HEK293T (cell line): ENCODE results near the gene CYB561A3.

Source experiments
- CTCF ChIA-PET: fragments of 350-600 bp; formaldehyde crosslinking; extraction: SDS; loops from one replicate; lab custom pipeline; 2021; ENCODE audit warnings: antibody characterized with exemption, inconsistent platforms; lab: Yijun Ruan, JAX
- POLR2A ChIA-PET: fragments of 350-600 bp; formaldehyde crosslinking; extraction: SDS; loops from one replicate; lab custom pipeline; 2020; ENCODE audit warnings: antibody characterized with exemption, inconsistent platforms; lab: Yijun Ruan, JAX
- DNase-seq: peaks from one replicate; pipeline ENCODE4 v3.0.0; 2012; ENCODE audit warnings: mixed read lengths; ENCODE audit errors: extremely low spot score
- ARNT ChIP-seq: fragments of 450-650 bp; IDR thresholded peaks from 2 replicates; pipeline ENCODE4 v1.6.1; 2017; ENCODE audit warnings: mild to moderate bottlenecking
- BHLHE40 ChIP-seq: fragments of 450-650 bp; IDR thresholded peaks from 2 replicates; pipeline ENCODE4 v1.6.1; 2016; ENCODE audit warnings: mild to moderate bottlenecking, moderate library complexity, borderline replicate concordance
- CTBP1 ChIP-seq: fragments of 450-650 bp; IDR thresholded peaks from 2 replicates; pipeline ENCODE4 v1.6.1; 2016; ENCODE audit warnings: borderline replicate concordance
- ELF4 ChIP-seq: fragments of 450-650 bp; IDR thresholded peaks from 2 replicates; pipeline ENCODE4 v1.6.1; 2017; ENCODE audit warnings: antibody characterized with exemption
- FOXA1 ChIP-seq: fragments of 450-650 bp; IDR thresholded peaks from 2 replicates; pipeline ENCODE4 v1.6.1; 2016; ENCODE audit warnings: mild to moderate bottlenecking
- FOXK2 ChIP-seq: fragments of 450-650 bp; IDR thresholded peaks from 2 replicates; pipeline ENCODE4 v1.6.1; 2016; ENCODE audit warnings: mild to moderate bottlenecking
- FOXM1 ChIP-seq: fragments of 450-650 bp; IDR thresholded peaks from 2 replicates; pipeline ENCODE4 v1.6.1; 2017; ENCODE audit warnings: mild to moderate bottlenecking, borderline replicate concordance
- HDGF ChIP-seq: fragments of 450-650 bp; IDR thresholded peaks from 2 replicates; pipeline ENCODE4 v1.6.1; 2017; ENCODE audit warnings: antibody characterized with exemption, borderline replicate concordance
- L3MBTL2 ChIP-seq: fragments of 450-650 bp; conservative IDR thresholded peaks from 2 replicates; pipeline ENCODE4 v1.6.1; 2016; ENCODE audit warnings: mild to moderate bottlenecking
- LEF1 ChIP-seq: fragments of 450-650 bp; IDR thresholded peaks from 2 replicates; pipeline ENCODE4 v1.6.1; 2017; ENCODE audit warnings: mild to moderate bottlenecking, borderline replicate concordance
- NFRKB ChIP-seq: fragments of 450-650 bp; IDR thresholded peaks from 2 replicates; pipeline ENCODE4 v1.6.1; 2016; ENCODE audit warnings: mild to moderate bottlenecking, moderate library complexity
- PKNOX1 ChIP-seq: fragments of 450-650 bp; IDR thresholded peaks from 2 replicates; pipeline ENCODE4 v1.6.1; 2016
- SP1 ChIP-seq: fragments of 450-650 bp; IDR thresholded peaks from 2 replicates; pipeline ENCODE4 v1.6.1; 2017
- SUZ12 ChIP-seq: fragments of 450-650 bp; IDR thresholded peaks from 2 replicates; pipeline ENCODE4 v1.6.1; 2016; ENCODE audit warnings: mild to moderate bottlenecking
- TARDBP ChIP-seq: fragments of 450-650 bp; IDR thresholded peaks from 2 replicates; pipeline ENCODE4 v1.6.1; 2016
- ZNF384 ChIP-seq: fragments of 450-650 bp; IDR thresholded peaks from 2 replicates; pipeline ENCODE4 v1.6.1; 2016

The CYB561A3 gene

GRCh38 chr11:61354208-61354607 lies 7.5 kb downstream of the CYB561A3 start:
- DNase-seq: no peak
- TF ChIP-seq FOXM1: no peak
- TF ChIP-seq FOXA1: no peak
- no peak for TF ChIP-seq LEF1
- no peak for TF ChIP-seq SUZ12
- TF ChIP-seq HDGF: no peak
- no peak for TF ChIP-seq FOXK2
- no peak for TF ChIP-seq TARDBP
- no peak for TF ChIP-seq SP1
- TF ChIP-seq BHLHE40: no peak
- no peak for TF ChIP-seq CTBP1
- TF ChIP-seq L3MBTL2: no peak
- TF ChIP-seq ELF4: no peak
- no peak for TF ChIP-seq ZNF384
- CTCF ChIA-PET: interaction anchor here (0.6 to 2.1 kb wide), 2 partner anchors 18 to 77 kb away, joined by 8 read pairs; no protein-coding TSS in a partner anchor
- POLR2A ChIA-PET: no interaction called here

- no peak for DNase-seq
- CTCF ChIA-PET: interaction anchor here (2.1 kb wide), 1 partner anchor 17 kb away, joined by 8 read pairs; no protein-coding TSS in a partner anchor
- no peak for TF ChIP-seq FOXK2
- no peak for TF ChIP-seq NFRKB
- POLR2A ChIA-PET: interaction anchor here (1.0 kb wide), 1 partner anchor 10 kb away, joined by 3 read pairs; no protein-coding TSS in a partner anchor
These were observed 8.3 kb downstream of the CYB561A3 start for GRCh38 chr11:61353131-61354067.

GRCh38 chr11:61352038-61352437 lies 9.6 kb downstream of the CYB561A3 start:
- no peak for TF ChIP-seq PKNOX1
- TF ChIP-seq FOXK2: no peak
- no peak for TF ChIP-seq ELF4
- no peak for TF ChIP-seq SUZ12
- no peak for TF ChIP-seq SP1
- TF ChIP-seq HDGF: no peak
- TF ChIP-seq FOXM1: no peak
- TF ChIP-seq BHLHE40: no peak
- no peak for TF ChIP-seq ARNT
- TF ChIP-seq TARDBP: no peak
- TF ChIP-seq LEF1: no peak
- no peak for TF ChIP-seq NFRKB
- no peak for TF ChIP-seq ZNF384
- no peak for TF ChIP-seq L3MBTL2
- no peak for TF ChIP-seq FOXA1
- TF ChIP-seq CTBP1: no peak
- ChIA-PET POLR2A (interaction anchor here (0.6 to 5.3 kb wide), 2 partner anchors 9 to 17 kb away, joined by 3 to 50 read pairs; partner anchors contain the start of genes CYB561A3 and TMEM138), CTCF (no interaction called here)
- no peak for DNase-seq

- TF ChIP-seq NFRKB (no peak), CTBP1 (no peak), SP1 (no peak), ELF4 (no peak), L3MBTL2 (no peak), SUZ12 (no peak)
- no peak for DNase-seq
- ChIA-PET POLR2A (interaction anchor here (0.9 to 5.3 kb wide), 2 partner anchors 11 to 19 kb away, joined by 3 to 50 read pairs; partner anchors contain the start of genes CYB561A3 and TMEM138), CTCF (no interaction called here)
These were observed 10.9 kb downstream of the CYB561A3 start for GRCh38 chr11:61350803-61351202.

- ChIA-PET CTCF (no interaction called here), POLR2A (interaction anchor here (0.9 to 5.3 kb wide), 2 partner anchors 11 to 19 kb away, joined by 3 to 50 read pairs; partner anchors contain the start of genes CYB561A3 and TMEM138)
- no peak for DNase-seq
- TF ChIP-seq BHLHE40: no peak
- no peak for TF ChIP-seq NFRKB
- TF ChIP-seq SUZ12: no peak
- TF ChIP-seq LEF1: no peak
- no peak for TF ChIP-seq FOXA1
- no peak for TF ChIP-seq FOXK2
- TF ChIP-seq FOXM1: no peak
- TF ChIP-seq CTBP1: no peak
- TF ChIP-seq HDGF: no peak
- TF ChIP-seq ZNF384: no peak
- TF ChIP-seq ELF4: no peak
These were observed 11.3 kb downstream of the CYB561A3 start for GRCh38 chr11:61350336-61350735.

- ChIA-PET POLR2A (interaction anchor here (0.9 to 5.3 kb wide), 2 partner anchors 12 to 18 kb away, joined by 3 to 50 read pairs; partner anchors contain the start of genes CYB561A3 and TMEM138), CTCF (no interaction called here)
- no peak for DNase-seq
- TF ChIP-seq FOXK2: no peak
- TF ChIP-seq HDGF: no peak
- TF ChIP-seq FOXA1: no peak
- TF ChIP-seq CTBP1: no peak
- no peak for TF ChIP-seq NFRKB
- TF ChIP-seq LEF1: no peak
- TF ChIP-seq ARNT: no peak
These were observed 11.8 kb downstream of the CYB561A3 start for GRCh38 chr11:61349916-61350315.
